Stomach (tissue), 9 donors: ENCODE results near the gene TWIST1. TPM values are rescaled to one million over a fixed set of nuclear protein-coding genes. Genes with fewer than 3 reads are reported as not detected.

ENCODE experiments used
- DNase-seq, 2 donors: peaks; one replicate each; pipeline versions ENCODE4 v3.0.0 to v3.0.0-alpha.2; 2013 to 2019
- H3K27ac ChIP-seq, 5 donors: fragments of 200-600 bp in 4 of 5; sonication (generic) in 4 of 5; one replicate each; pipeline ENCODE4 v1.5.1; 2013 to 2019; ENCODE audit warnings: mild to moderate bottlenecking in 1 of 5, moderate library complexity in 1 of 5
- H3K27me3 ChIP-seq, 3 donors: fragments of 200-600 bp; sonication (generic); one replicate each; pipeline ENCODE4 v1.5.1; 2017 to 2019; ENCODE audit warnings: mixed run types in 1 of 3
- H3K36me3 ChIP-seq, 4 donors: fragments of 200-600 bp; sonication (generic); 1 replicate in 3 of 4; 2 replicates in 1 of 4; pipeline ENCODE4 v1.5.1; 2016 to 2019
- H3K4me1 ChIP-seq, 4 donors: fragments of 200-600 bp; sonication (generic); one replicate each; pipeline ENCODE4 v1.5.1; 2016 to 2019
- H3K4me3 ChIP-seq, 4 donors: fragments of 200-600 bp; sonication (generic) in 3 of 4; one replicate each; pipeline ENCODE4 v1.5.1; 2016 to 2019; ENCODE audit warnings: mild to moderate bottlenecking in 1 of 4
- H3K9me3 ChIP-seq, 4 donors: fragments of 200-600 bp; sonication (generic); one replicate each; pipeline ENCODE4 v1.5.1; 2016 to 2019
- EP300 ChIP-seq: sonication (generic); formaldehyde crosslinking; IDR thresholded peaks from one replicate; pipeline ENCODE4 v1.6.1; 2017; ENCODE audit warnings: antibody characterized with exemption
- POLR2A ChIP-seq, 4 donors: fragments of 450-650 bp; IDR thresholded peaks; one replicate each; pipeline ENCODE4 v1.6.1; 2016; ENCODE audit warnings: antibody characterized with exemption in 4 of 4, control low read depth in 2 of 4, mild to moderate bottlenecking in 1 of 4, moderate library complexity in 1 of 4
- POLR2AphosphoS5 ChIP-seq, 3 donors: sonication (generic); formaldehyde crosslinking; IDR thresholded peaks; one replicate each; pipeline ENCODE4 v1.6.1; 2016; ENCODE audit warnings: antibody characterized with exemption in 3 of 3
- WGBS, 5 donors: extraction: QIAGEN DNeasy Blood & Tissue Kit in 3 of 5; methylation state at CpG; one replicate each; pipeline versions ENCODE4 v1.1.5 to v1.1.7; 2013 to 2018; 5-methylcytosine and 5-hydroxymethylcytosine counted together
- intact Hi-C: fragments of 100-400 bp; cut with DNase I; formaldehyde crosslinking; loops from one replicate; pipeline ENCODE4 v1.15.1; 2023; ENCODE audit warnings: low total_unique reads
- polyA plus RNA-seq, 3 donors: library from polyadenylated mRNA; stranded (reverse); fragments of 200-250 nt; gene quantifications; one replicate each; pipeline ENCODE4 v1.2.3, GENCODE V29; 2013
- total RNA-seq, 5 donors: library from RNA; depleted of rRNA; stranded (reverse); fragments of >200 nt; gene quantifications; one replicate each; pipeline versions ENCODE4 v1.1.0 to v1.2.3, GENCODE V29; 2014 to 2016
- TF ChIP-seq, protein P1 (sequence below), 7 experiments: fragments of 450-650 bp in 4 of 7; fragments of 200-600 bp in 3 of 7; sonication (generic) in 3 of 7; IDR thresholded peaks; one replicate each; pipeline ENCODE4 v1.5.1; 2016 to 2019; ENCODE audit warnings: antibody characterized with exemption in 7 of 7, control low read depth in 2 of 7, mild to moderate bottlenecking in 1 of 7
- donor health status: healthy with polysubstance abuse.
- donor health status: Bipolar disorder and iron deficiency.
- donor health status: healthy.

The TWIST1 gene
- total and polyA plus RNA-seq, 8 donors: 0.58 to 169 (median 4.6) TPM; not detected in 1

- Histone ChIP-seq H3K4me3 (no peak overlapping the region), H3K9me3 (no peaks in the 10 kb centered on the region), H3K36me3 (no peaks in the 10 kb centered on the region), H3K27me3 (peaks cover 0 to 11% (median 0%) of the 10 kb centered on the region in 3 donors), H3K4me1 (no peaks in the 10 kb centered on the region), H3K27ac (no peak overlapping the region)
- intact Hi-C loops: no loop called here
- TF ChIP-seq POLR2A (IDR thresholded peaks at IDR 0.05): no peak
- no peak for TF ChIP-seq EP300
- TF ChIP-seq, protein P1, sequence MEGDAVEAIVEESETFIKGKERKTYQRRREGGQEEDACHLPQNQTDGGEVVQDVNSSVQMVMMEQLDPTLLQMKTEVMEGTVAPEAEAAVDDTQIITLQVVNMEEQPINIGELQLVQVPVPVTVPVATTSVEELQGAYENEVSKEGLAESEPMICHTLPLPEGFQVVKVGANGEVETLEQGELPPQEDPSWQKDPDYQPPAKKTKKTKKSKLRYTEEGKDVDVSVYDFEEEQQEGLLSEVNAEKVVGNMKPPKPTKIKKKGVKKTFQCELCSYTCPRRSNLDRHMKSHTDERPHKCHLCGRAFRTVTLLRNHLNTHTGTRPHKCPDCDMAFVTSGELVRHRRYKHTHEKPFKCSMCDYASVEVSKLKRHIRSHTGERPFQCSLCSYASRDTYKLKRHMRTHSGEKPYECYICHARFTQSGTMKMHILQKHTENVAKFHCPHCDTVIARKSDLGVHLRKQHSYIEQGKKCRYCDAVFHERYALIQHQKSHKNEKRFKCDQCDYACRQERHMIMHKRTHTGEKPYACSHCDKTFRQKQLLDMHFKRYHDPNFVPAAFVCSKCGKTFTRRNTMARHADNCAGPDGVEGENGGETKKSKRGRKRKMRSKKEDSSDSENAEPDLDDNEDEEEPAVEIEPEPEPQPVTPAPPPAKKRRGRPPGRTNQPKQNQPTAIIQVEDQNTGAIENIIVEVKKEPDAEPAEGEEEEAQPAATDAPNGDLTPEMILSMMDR (IDR thresholded peaks at IDR 0.05): no peak
- TF ChIP-seq POLR2AphosphoS5 (IDR thresholded peaks at IDR 0.05): no peak
- WGBS, 5 donors: 50 to 68% (median 63%) methylated on average over 4 of the region's 4 CpGs
- no peak for DNase-seq
These were observed 16.4 kb upstream of the TWIST1 start for GRCh38 chr7:19133886-19134285.

DNA sequence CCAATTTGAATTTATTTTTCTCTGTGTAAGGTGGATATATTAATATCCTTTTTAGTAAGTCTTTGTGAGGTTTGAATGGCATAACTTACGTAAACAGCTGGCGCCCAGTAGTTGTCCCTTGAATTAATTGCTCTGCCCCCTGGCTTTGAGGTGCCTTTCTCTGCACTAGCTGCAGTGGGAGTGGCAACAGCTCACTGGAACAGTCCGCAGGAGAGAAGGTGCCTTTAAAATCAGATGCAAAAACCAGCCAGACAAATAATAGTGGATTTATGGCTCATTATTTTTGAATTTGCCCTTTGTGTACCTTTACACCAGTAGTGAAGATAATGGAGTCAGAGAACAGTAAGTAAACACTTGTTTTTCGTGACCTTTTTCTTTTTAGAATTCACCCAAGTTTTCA lies 16.0 kb upstream of the TWIST1 start:
- H3K4me3 ChIP-seq: no peak overlapping the region
- 56 to 74% (median 58%) methylated on average over 4 of the region's 4 CpGs for WGBS, 5 donors
- H3K27me3 ChIP-seq: peaks cover 0 to 11% (median 0%) of the 10 kb centered on the region in 3 donors
- no peak overlapping the region for H3K27ac ChIP-seq
- no peaks in the 10 kb centered on the region for H3K4me1 ChIP-seq
- no peak for TF ChIP-seq POLR2A (IDR thresholded peaks at IDR 0.05)
- TF ChIP-seq EP300: no peak
- no peak for TF ChIP-seq POLR2AphosphoS5 (IDR thresholded peaks at IDR 0.05)
- TF ChIP-seq, protein P1 (IDR thresholded peaks at IDR 0.05): no peak
- H3K9me3 ChIP-seq: no peaks in the 10 kb centered on the region
- intact Hi-C loops: no loop called here
- DNase-seq: no peak
- no peaks in the 10 kb centered on the region for H3K36me3 ChIP-seq

GRCh38 chr7:19128856-19129255 lies 11.4 kb upstream of the TWIST1 start:
- Histone ChIP-seq H3K9me3 (no peaks in the 10 kb centered on the region), H3K4me3 (no peak overlapping the region), H3K36me3 (no peaks in the 10 kb centered on the region), H3K4me1 (no peaks in the 10 kb centered on the region), H3K27ac (no peak overlapping the region), H3K27me3 (peaks cover 0 to 20% (median 0%) of the 10 kb centered on the region in 3 donors)
- TF ChIP-seq EP300: no peak
- TF ChIP-seq, protein P1 (IDR thresholded peaks at IDR 0.05): no peak
- TF ChIP-seq POLR2AphosphoS5 (IDR thresholded peaks at IDR 0.05): no peak
- intact Hi-C loops: no loop called here
- no peak for DNase-seq
- WGBS, 5 donors: 47 to 78% (median 74%) methylated on average over 1 of the region's 1 CpG

DNA sequence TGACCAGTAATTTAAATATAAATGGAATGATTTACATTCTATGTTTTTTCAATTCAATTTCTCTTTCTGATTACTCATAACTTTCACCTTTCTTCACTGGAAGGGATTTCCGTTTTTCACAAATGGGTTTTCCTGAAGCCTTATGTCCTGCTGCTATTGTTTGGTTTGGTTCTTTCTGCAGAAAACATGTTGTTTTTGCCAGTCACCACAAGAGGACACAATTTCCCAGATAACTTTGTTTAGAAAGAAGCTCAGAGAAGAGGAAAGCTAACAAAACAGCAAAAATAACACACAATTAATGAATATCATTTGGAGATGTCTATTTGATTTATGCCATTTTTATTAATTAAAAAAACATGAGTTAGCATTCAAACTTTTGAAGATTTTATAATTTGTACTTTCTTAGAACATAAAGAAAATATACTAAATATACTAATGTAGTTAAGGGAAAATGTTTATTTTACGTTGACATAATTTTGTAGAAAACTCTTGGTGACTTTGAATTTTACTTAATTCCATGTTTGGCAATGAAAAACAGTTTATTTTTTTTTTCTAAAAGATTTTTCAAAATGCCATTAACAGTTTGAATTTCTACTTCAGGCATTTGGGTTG lies 4.6 kb upstream of the TWIST1 start:
- no peak overlapping the region for H3K4me3 ChIP-seq
- WGBS, 5 donors: 34 to 46% (median 43%) methylated on average over 2 of the region's 2 CpGs
- no peak for TF ChIP-seq EP300
- TF ChIP-seq, protein P1 (IDR thresholded peaks at IDR 0.05): peak in 2 of 7 experiments; percentile 8 to 16
- DNase-seq: peak in 1 of 2 donors; percentile 51
- no peaks in the 10 kb centered on the region for H3K36me3 ChIP-seq
- H3K4me1 ChIP-seq: peaks cover 11 to 21% (median 17%) of the 10 kb centered on the region in 4 donors
- no peak overlapping the region for H3K27ac ChIP-seq
- H3K9me3 ChIP-seq: no peaks in the 10 kb centered on the region
- H3K27me3 ChIP-seq: peaks cover 0 to 55% (median 34%) of the 10 kb centered on the region in 3 donors
- intact Hi-C loops: no loop called here
